Loucy (cell line): ENCODE data around the gene TCERG1.

ENCODE experiments used
- H2AFZ ChIP-seq: fragments of 200-600 bp; sonication (generic); 2 replicates; pipeline ENCODE4 v1.6.0; 2016; ENCODE audit warnings: antibody characterized with exemption, mild to moderate bottlenecking, low read length, moderate library complexity
- H3F3A ChIP-seq: fragments of 200-600 bp; 2 replicates; pipeline ENCODE4 v1.6.0; 2016; ENCODE audit warnings: antibody characterized with exemption, low read depth, mild to moderate bottlenecking
- H3K27me3 ChIP-seq: fragments of 200-600 bp; sonication (generic); 2 replicates; pipeline ENCODE4 v1.6.1; 2014; ENCODE audit warnings: low read length, mild to moderate bottlenecking; ENCODE audit not compliant: insufficient read depth, poor library complexity, severe bottlenecking
- H3K36me3 ChIP-seq: fragments of 200-600 bp; sonication (generic); 2 replicates; pipeline ENCODE4 v1.6.1; 2016; ENCODE audit warnings: low read length; ENCODE audit not compliant: insufficient read depth
- H3K4me1 ChIP-seq: fragments of 200-600 bp; sonication (generic); 2 replicates; pipeline ENCODE4 v1.5.1; 2014; ENCODE audit warnings: low read length, mild to moderate bottlenecking; ENCODE audit not compliant: insufficient read depth, poor library complexity, severe bottlenecking
- H3K4me2 ChIP-seq: fragments of 200-600 bp; sonication (generic); 2 replicates; pipeline ENCODE4 v1.6.0; 2014; ENCODE audit warnings: antibody characterized with exemption, low read length, low read depth, mild to moderate bottlenecking; ENCODE audit not compliant: poor library complexity, severe bottlenecking
- H3K4me3 ChIP-seq: fragments of 200-600 bp; sonication (generic); 2 replicates; pipeline ENCODE4 v1.5.1; 2014; ENCODE audit warnings: low read length, mild to moderate bottlenecking, mixed read lengths; ENCODE audit not compliant: poor library complexity, severe bottlenecking
- H3K79me2 ChIP-seq: fragments of 200-600 bp; sonication (generic); 2 replicates; pipeline ENCODE4 v1.6.1; 2014; ENCODE audit warnings: low read length; ENCODE audit not compliant: insufficient read depth
- H3K9ac ChIP-seq: fragments of 200-600 bp; sonication (generic); 2 replicates; pipeline ENCODE4 v1.6.0; 2014; ENCODE audit warnings: mild to moderate bottlenecking, low read depth, low read length, moderate library complexity; ENCODE audit not compliant: poor library complexity, severe bottlenecking
- H3K9me2 ChIP-seq: fragments of 200-600 bp; sonication (generic); replicated peaks from 2 replicates; pipeline ENCODE4 v1.6.1; 2016; ENCODE audit warnings: low read depth, low read length, mixed read lengths
- H3K9me3 ChIP-seq: fragments of 200-600 bp; sonication (generic); 2 replicates; pipeline ENCODE4 v1.6.1; 2014; ENCODE audit warnings: mild to moderate bottlenecking, antibody characterized with exemption, low read length, low read depth; ENCODE audit not compliant: insufficient read depth
- H4K20me1 ChIP-seq: fragments of 200-600 bp; sonication (generic); 2 replicates; pipeline ENCODE4 v1.6.0; 2014; ENCODE audit warnings: antibody characterized with exemption, low read length, mild to moderate bottlenecking; ENCODE audit not compliant: insufficient read depth, poor library complexity, severe bottlenecking
- EZH2phosphoT487 ChIP-seq: fragments of 200-600 bp; IDR thresholded peaks from 2 replicates; pipeline ENCODE4 v1.6.1; 2018; ENCODE audit warnings: antibody characterized with exemption, mild to moderate bottlenecking, moderate library complexity, borderline replicate concordance
- TF ChIP-seq, protein P1 (sequence below): fragments of 200-600 bp; sonication (generic); conservative IDR thresholded peaks from 2 replicates; pipeline ENCODE4 v1.5.1; 2014; ENCODE audit warnings: mild to moderate bottlenecking, antibody characterized with exemption, low read length

TCERG1 gene

DNA sequence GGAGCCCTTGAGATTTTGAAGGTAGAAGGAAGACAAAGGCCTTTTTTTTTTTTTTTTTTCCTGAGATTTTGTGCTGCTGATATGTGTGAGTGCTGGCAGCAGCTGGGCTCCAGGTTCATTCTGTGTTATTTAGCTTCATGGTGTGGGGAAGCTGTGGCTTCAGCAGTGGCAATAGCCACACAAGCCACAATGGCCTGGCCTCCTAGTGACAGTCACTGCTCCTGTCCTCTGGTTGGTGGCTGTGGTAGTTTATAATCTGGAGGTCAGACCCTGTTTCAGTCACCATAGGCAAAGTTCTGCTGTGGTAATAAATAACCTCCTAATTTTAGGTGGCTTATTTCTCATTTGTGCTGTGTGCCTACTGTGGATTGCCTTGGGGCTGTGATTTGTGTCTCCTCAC, 97.1 kb downstream of the TCERG1 start:
- Histone ChIP-seq H3K27me3 (no peaks in the 10 kb centered on the region), H3K9ac (no peak overlapping the region), H3K4me2 (no peak overlapping the region), H4K20me1 (no peaks in the 10 kb centered on the region), H3K9me3 (no peaks in the 10 kb centered on the region), H3F3A (no peaks in the 10 kb centered on the region), H3K4me1 (no peaks in the 10 kb centered on the region), H2AFZ (no peak overlapping the region), H3K9me2 (no peaks in the 10 kb centered on the region), H3K4me3 (no peak overlapping the region), H3K36me3 (no peaks in the 10 kb centered on the region), H3K79me2 (no peaks in the 10 kb centered on the region)
- TF ChIP-seq, protein P1, sequence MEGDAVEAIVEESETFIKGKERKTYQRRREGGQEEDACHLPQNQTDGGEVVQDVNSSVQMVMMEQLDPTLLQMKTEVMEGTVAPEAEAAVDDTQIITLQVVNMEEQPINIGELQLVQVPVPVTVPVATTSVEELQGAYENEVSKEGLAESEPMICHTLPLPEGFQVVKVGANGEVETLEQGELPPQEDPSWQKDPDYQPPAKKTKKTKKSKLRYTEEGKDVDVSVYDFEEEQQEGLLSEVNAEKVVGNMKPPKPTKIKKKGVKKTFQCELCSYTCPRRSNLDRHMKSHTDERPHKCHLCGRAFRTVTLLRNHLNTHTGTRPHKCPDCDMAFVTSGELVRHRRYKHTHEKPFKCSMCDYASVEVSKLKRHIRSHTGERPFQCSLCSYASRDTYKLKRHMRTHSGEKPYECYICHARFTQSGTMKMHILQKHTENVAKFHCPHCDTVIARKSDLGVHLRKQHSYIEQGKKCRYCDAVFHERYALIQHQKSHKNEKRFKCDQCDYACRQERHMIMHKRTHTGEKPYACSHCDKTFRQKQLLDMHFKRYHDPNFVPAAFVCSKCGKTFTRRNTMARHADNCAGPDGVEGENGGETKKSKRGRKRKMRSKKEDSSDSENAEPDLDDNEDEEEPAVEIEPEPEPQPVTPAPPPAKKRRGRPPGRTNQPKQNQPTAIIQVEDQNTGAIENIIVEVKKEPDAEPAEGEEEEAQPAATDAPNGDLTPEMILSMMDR, result no peak
- no peak for TF ChIP-seq EZH2phosphoT487

DNA sequence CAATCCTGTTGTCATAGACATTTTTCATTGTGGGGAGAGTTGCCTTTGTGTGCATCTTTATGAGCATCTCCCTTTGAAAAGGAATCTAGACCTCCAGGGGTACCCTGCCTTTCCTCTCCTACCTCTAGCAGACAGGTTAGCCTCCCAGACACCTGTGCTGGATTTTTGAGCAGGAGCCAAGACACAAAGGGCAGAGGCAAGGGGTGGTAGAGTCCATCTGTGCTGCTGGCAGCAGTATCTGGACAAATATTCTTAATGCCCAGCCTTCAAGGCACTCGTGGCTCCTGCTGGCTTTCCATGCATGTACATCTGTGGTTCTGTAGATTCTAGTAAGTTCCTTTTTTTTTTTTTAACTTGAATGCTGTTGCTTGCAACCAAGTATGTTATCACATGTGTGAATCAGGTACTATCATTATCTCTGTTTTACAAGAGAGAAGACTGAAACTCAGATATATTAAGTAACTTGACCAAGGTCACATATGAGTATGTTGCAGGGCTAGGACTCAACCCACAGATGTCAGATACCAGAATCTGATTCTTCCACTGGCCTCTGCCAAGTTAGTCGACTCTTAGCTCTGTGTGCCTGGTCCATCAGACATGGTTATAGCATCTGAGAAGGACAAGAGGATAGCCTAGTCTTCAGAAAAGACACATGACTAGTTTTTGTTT, 101.8 kb downstream of the TCERG1 start:
- no peak overlapping the region for H3K9ac ChIP-seq
- H3K36me3 ChIP-seq, result no peaks in the 10 kb centered on the region
- no peaks in the 10 kb centered on the region for H3K9me3 ChIP-seq
- H3K4me2 ChIP-seq, result no peak overlapping the region
- H3K79me2 ChIP-seq, result no peaks in the 10 kb centered on the region
- H3K27me3 ChIP-seq, result no peaks in the 10 kb centered on the region
- H4K20me1 ChIP-seq, result no peaks in the 10 kb centered on the region
- H3K4me3 ChIP-seq, result no peak overlapping the region
- H3F3A ChIP-seq, result no peaks in the 10 kb centered on the region
- no peak overlapping the region for H2AFZ ChIP-seq
- TF ChIP-seq, protein P1, result no peak
- no peak for TF ChIP-seq EZH2phosphoT487
- no peaks in the 10 kb centered on the region for H3K4me1 ChIP-seq
- no peaks in the 10 kb centered on the region for H3K9me2 ChIP-seq

DNA sequence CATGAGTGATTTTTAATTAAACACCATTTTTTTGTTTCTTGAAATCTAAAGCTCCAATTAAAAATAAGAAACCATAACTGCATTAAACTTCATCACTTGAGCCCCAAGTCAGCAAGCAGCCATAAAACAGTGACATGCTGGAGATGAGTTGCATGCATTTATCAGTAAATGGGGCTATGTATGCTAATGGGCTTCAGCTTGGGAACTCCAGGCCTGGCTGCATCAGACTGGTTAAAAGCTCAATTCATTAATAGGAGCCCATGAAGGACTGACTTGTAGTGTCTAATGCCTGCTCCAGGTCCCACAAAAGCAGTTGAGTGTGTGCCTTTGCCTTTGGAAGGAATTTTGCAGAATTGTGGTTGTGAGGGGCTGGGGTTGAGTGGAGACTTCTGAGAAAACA, 102.5 kb downstream of the TCERG1 start:
- no peaks in the 10 kb centered on the region for H3K79me2 ChIP-seq
- no peak overlapping the region for H2AFZ ChIP-seq
- no peaks in the 10 kb centered on the region for H3K36me3 ChIP-seq
- H3K4me3 ChIP-seq, result no peak overlapping the region
- TF ChIP-seq, protein P1, result no peak
- no peak for TF ChIP-seq EZH2phosphoT487
- H4K20me1 ChIP-seq, result no peaks in the 10 kb centered on the region
- H3F3A ChIP-seq, result no peaks in the 10 kb centered on the region
- no peaks in the 10 kb centered on the region for H3K4me1 ChIP-seq
- H3K27me3 ChIP-seq, result no peaks in the 10 kb centered on the region
- H3K9me3 ChIP-seq, result no peaks in the 10 kb centered on the region
- H3K9me2 ChIP-seq, result no peaks in the 10 kb centered on the region
- H3K9ac ChIP-seq, result no peak overlapping the region
- H3K4me2 ChIP-seq, result no peak overlapping the region
